GM18873 (cell line): ENCODE results near the gene SCARB2.

Source experiments
- ATAC-seq: cut with Tn5 transposase; IDR thresholded peaks from one replicate; pipeline ENCODE4 v1.9.1; 2021; ENCODE audit warnings: mild to moderate bottlenecking, moderate library complexity, moderate number of reproducible peaks; ENCODE audit not compliant: unreplicated experiment, low FRiP score

Gene SCARB2

DNA sequence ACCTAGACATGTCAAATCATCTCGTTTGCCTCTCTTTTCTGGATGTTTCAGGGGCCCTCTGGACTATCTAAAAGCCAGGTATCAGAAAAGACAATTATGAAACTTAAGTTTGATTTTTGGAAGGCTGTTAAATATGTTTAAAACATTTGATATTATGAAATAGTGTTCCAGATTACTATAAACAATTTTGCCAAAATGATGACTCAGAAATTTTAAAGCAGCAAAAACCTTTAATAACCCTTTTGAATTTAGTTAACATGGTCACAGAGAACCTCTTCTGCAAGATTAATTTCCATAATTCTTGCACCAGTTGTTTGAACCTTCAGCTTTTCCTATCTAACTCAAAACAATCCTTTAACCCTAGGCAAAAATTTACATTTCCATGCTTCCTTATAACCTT is 19.1 kb upstream of the SCARB2 start:
- no peak for ATAC-seq

- no peak for ATAC-seq
These were observed 12.8 kb upstream of the SCARB2 start for GRCh38 chr4:76226418-76226817.

DNA sequence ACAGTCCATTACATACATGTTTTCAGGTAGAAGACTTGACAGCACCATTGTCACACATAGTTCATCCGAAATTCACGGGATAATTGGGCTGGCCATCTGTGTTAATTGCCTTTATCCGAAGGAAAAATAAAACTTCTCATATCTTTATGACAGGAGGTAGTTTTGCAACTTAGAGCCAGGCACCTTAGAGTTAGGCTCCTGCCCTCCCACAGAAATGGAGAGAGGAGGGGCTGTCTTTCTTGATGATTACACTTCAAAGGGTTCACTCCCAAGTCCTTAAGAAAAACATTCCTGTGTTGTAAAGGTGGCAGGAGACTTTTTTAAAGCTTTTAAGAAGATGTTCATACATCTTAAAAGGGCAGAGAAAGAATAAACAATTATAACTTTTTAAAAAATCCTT is 10.5 kb upstream of the SCARB2 start:
- no peak for ATAC-seq

GRCh38 chr4:76219299-76220055 is 5.9 kb upstream of the SCARB2 start:
- ATAC-seq: no peak

- no peak for ATAC-seq
These were observed 3.6 kb upstream of the SCARB2 start for GRCh38 chr4:76216975-76217814.

DNA sequence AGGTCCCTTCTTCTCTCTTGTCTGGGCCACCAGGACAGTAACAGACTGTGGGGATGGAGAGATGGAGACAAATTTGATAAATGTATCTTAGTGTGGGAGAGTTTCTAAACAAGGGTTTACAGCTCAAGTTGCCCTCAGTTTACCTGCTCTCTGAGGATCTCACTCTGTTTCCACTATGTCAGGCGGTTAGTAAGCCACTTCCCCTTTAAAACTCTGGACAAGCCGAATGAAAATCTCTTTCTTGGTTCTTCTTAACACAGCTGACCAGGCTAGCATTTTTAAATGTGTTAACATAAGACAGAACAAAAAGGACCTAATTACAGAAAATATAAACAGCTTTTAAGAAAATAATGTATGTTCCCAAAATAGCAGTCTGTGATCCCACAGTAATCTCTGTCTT is 2.9 kb upstream of the SCARB2 start:
- ATAC-seq: no peak

DNA sequence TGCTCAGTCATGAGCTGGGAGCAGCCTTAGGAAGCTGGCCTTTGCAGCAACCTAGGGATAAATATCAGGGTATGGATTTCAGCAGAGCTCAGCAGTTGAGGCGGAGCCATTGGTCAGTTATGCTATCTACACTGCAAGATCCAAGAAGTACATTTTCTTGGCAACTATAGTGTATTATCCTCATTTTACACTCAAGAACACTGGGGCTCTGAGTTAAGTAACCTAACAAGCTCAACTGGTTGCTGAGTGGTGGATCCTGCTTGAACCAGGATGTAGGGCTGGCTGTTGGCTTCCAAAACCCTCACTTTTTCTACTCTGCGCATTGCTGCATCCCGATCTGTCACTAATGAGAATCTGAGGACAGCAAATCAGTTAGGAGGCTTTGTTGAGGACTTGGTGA is 1.5 kb upstream of the SCARB2 start:
- ATAC-seq: no peak

DNA sequence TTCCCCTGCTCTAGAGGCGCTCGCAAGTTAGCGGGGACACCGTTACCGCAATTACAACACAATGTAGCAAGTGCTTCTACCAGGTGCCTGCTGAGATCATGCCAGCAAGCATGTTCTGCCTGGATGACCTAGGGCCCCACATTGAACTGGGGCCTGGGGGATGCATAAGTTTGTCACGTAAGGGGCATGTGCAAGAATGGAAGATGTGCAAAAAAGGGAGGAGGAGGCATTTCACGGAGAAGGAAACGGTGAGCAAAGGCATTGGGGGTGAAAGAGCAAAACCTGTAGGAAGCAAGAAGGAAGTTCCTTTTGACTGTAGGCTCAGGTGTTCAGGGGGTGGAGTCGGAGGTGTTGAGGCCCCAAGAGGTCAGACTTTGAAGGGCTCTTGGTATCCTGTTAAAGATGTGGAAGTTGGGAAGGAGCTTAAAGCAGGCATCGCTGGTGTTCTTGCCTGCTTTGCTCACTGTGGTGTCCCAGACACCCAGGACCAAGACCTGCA is 602 bp upstream of the SCARB2 start:
- no peak for ATAC-seq

DNA sequence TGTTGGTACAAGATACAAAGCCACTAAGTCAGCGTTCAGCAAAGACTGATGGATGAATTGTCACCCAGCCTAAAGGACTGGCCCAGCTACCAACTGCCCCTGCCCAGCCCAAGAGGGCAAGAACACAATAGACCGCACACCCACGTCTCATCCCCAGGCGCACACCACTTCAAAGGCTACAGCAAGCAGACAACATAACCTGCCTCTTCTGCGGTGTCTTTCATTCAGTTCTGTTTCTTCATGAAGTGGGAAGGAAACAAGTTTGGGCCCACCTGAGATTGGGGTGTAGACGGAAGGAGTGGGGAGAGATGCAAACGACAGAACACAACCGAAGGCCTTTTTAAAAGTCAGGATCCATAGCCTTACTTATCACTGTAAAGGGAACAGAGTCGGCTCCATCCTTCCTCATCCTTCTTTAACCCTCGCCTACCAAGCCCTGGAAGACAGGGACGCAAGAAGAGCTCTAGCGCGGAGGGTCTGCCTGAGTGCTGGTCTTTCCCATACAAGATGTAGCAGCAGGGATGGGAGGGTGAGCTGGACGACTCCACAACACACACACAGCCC is 691 bp downstream of the SCARB2 start:
- no peak for ATAC-seq

DNA sequence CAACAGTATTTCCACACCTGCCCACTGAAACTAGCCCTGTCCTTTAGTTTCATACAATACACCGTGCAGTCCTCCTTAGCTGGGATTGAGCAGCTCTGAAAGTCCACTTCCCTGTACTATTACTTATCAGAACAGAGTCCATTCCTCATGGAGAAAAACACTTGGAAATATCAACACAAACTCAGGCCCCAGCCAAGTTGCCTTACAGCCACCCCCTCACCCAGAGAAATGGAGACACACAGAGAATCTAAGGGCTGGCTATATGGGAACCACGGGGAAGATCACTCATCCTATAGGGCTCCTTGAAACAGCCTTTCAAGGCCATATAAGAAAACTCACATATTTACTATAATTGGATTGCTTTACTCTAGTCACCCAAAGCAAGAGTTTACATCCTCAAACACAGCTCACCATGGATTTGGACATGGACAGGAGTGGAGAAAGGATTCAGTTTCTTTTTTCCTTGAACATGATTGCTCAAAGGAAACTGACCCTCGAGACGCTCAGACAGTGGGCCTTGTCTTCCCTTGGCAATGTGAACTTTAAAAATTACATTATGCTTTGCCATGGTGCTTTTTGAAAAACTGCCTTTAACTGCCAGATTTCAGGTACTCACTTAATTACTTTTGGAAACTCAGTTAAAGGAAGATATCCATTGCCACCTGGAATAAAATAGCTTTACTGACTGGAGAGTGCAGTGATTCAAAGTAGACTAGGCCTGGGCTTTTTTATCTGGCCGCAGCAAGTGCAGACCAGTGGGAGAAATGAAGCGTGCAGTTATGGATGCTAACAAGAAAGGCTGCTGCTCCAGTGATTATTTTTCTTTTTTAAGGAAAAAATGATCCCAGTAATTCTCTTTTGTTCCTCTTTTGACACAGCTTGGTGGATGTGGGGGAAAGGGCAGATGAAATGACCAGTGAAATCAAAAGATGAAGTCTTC is 1.6 kb downstream of the SCARB2 start:
- ATAC-seq: no peak

- ATAC-seq: no peak
These were observed 3.2 kb downstream of the SCARB2 start for GRCh38 chr4:76210452-76210851.

DNA sequence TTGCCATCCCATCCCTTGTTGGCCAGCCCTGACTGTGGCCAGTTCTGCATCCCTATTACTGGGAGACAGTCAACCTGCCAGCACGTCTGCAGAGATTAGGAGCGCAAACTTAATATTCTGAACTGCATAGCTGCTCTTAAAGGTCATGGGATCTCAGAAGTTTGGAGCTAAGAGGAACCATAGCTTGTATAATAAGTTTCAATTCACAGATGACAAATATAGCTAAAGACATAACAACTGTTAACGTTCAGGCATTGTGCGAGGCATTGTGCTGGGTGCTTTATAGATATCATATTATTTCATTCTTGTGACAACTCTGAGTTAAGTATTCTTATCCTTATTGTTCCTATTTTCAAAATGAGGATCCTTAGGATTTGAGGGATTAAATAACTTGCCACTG is 3.7 kb downstream of the SCARB2 start:
- ATAC-seq: no peak

DNA sequence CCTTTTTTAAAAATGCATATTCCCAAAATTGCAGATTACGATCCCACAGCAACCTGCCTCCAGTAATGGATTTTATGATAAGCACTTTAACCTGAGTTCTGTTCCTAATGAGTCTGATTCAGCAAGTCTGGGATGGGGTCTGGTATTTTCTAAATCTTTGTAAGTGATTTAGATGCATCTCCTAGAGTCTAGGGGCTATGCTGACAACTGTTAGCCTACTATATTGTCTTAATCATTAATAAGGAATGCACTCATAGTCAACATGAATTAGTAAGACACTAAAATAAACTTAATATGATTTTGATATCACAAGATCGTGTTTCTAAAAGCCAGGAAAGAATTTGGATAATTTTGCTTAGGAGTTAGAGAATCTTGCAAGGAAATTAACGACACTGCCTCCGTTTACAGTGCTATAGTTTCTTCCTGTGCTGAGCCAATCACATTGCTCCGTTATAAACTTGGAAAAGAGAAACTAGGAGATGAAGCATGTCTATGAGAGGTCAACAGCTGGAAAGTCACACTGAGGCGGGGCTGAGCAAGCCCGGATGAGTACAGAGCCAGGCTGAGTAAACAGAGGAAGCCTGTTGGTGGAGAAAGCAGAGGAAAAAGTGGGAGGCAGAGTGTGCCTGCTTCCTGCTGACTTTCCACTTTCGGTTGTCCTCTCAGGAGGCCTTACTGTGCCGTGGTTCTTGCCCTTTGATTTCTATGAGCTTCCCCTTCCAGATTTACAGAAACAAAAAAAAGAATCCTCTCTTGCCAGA is 5.4 kb downstream of the SCARB2 start:
- ATAC-seq: no peak

- no peak for ATAC-seq
These were observed 6.1 kb downstream of the SCARB2 start for GRCh38 chr4:76207549-76207948.

GRCh38 chr4:76206222-76206942 is 7.2 kb downstream of the SCARB2 start:
- ATAC-seq: no peak

GRCh38 chr4:76205476-76205875 is 8.1 kb downstream of the SCARB2 start:
- no peak for ATAC-seq

- ATAC-seq: no peak
These were observed 8.7 kb downstream of the SCARB2 start for GRCh38 chr4:76204936-76205335.

DNA sequence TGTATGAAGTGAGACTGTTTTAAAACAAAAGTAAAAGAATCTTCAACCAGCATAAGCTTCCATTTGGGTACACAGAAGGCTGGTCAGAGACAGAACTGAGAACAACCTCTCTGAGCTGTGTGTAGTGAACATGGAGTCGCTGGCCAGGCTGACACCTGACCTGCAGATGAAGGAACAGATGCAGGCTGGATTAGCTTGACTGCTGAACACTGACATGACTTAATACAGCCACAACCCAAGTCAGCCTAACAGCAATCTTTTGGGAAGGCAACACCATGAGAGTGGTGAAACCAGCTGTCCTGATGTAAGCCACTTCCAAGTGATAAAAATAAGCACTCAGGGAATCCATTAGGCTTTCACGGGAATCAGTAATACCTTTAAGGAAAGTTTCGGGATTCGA is 10.1 kb downstream of the SCARB2 start:
- ATAC-seq: no peak

GRCh38 chr4:76201276-76201675 is 12.3 kb downstream of the SCARB2 start:
- ATAC-seq: no peak
